ENCODE measurements around the gene RBM14. TPM values are rescaled to one million over a fixed set of nuclear protein-coding genes. Genes with fewer than 3 reads are reported as not detected.

RBM14 gene
- total and polyA plus RNA-seq, 2 of the 4 experiments (the other 2 are of a cell fraction), result 9.3 to 31.1 TPM

GRCh38 chr11:66624450-66624849, 8.0 kb downstream of the RBM14 start:
- H2BK120ac ChIP-seq (ENCODE audit: low read depth, low read length), result no peak overlapping the region
- no peak overlapping the region for H3K9ac ChIP-seq (ENCODE audit: low read depth, low read length)
- H3K18ac ChIP-seq (ENCODE audit: low read depth, low read length), result no peak overlapping the region
- TF ChIP-seq RCOR1 (IDR thresholded peaks at IDR 0.05; ENCODE audit: insufficient replicate concordance, low read length), result no peak
- TF ChIP-seq RFX5 (IDR thresholded peaks at IDR 0.05; ENCODE audit: low read depth, low read length), result no peak
- no peak for TF ChIP-seq NFE2L2 (IDR thresholded peaks at IDR 0.05; ENCODE audit: low read depth, low read length)
- no peak for TF ChIP-seq CHD1 (IDR thresholded peaks at IDR 0.05; ENCODE audit: low read depth, low read length)
- TF ChIP-seq MXI1 (IDR thresholded peaks at IDR 0.05; ENCODE audit: borderline replicate concordance, low read depth, low read length), result no peak
- intact Hi-C loops (cut with micrococcal nuclease) (no loop called here), in situ Hi-C loops (cut with MboI; ENCODE audit: low sequenced_read_pairs) (no loop called here), dilution Hi-C loops (cut with HindIII; ENCODE audit: low sequenced_read_pairs, unreplicated experiment) (no loop called here)
- H3K23ac ChIP-seq (ENCODE audit: low read depth, low read length), result no peak overlapping the region
- no peak overlapping the region for H4K5ac ChIP-seq (ENCODE audit: low read depth, low read length)
- peaks cover 37% of the 10 kb centered on the region for H3K9me1 ChIP-seq (ENCODE audit: insufficient read depth, low read length)
- H2AK9ac ChIP-seq (replicated peaks; ENCODE audit: low read depth, low read length, poor library complexity), result no peak overlapping the region
- H2AK5ac ChIP-seq (ENCODE audit: low read depth, low read length), result no peak overlapping the region
- no peak overlapping the region for H2BK5ac ChIP-seq (ENCODE audit: low read depth, low read length, poor library complexity, severe bottlenecking)
- H3K4me3 ChIP-seq (ENCODE audit: insufficient read depth, low read depth, low read length), result no peak overlapping the region
- WGBS, 2 experiments (ENCODE audit: extremely low coverage in 2 of 2, insufficient read length in 1 of 2), result 91% methylated on average over 12 of the region's 16 CpGs; no CpG with 5 or more reads in 1 of the 2 experiments
- H3K36me3 ChIP-seq (ENCODE audit: control insufficient read depth, insufficient read depth, low read length), result peaks cover 64% of the 10 kb centered on the region
- H3K4me2 ChIP-seq (ENCODE audit: low read depth, low read length), result no peak overlapping the region
- H3K27me3 ChIP-seq (ENCODE audit: control insufficient read depth, insufficient read depth, low read length), result no peaks in the 10 kb centered on the region
- H3K27ac ChIP-seq (ENCODE audit: insufficient read depth, low read length), result no peak overlapping the region
- H3K79me1 ChIP-seq (ENCODE audit: low read depth in 1 of 2, low read length in 2 of 2), result peaks cover 25 to 74% of the 10 kb centered on the region in 2 experiments; a peak in 3 of 4 replicates
- no peak overlapping the region for H4K91ac ChIP-seq (ENCODE audit: insufficient read depth, low read depth, low read length)
- peaks cover 2% of the 10 kb centered on the region; the same call in 1 of the 2 replicates for H3K4me1 ChIP-seq (ENCODE audit: control insufficient read depth, insufficient read depth, low read length)
- no peak overlapping the region for H2BK15ac ChIP-seq (ENCODE audit: low read depth, low read length)
- H3K14ac ChIP-seq (replicated peaks; ENCODE audit: low read depth, low read length), result no peak overlapping the region
- no peak overlapping the region for H2AFZ ChIP-seq (replicated peaks; ENCODE audit: low read length, poor library complexity)
- no TSS peak for BruUV-seq (replicated peaks)
- ATAC-seq (ENCODE audit: low read depth) (no peak), DNase-seq (no peak)
- H4K8ac ChIP-seq (ENCODE audit: low read depth in 2 of 2, low read length in 2 of 2), result no peak overlapping the region
- CTCF ChIA-PET, result no interaction called here
- H3K56ac ChIP-seq (ENCODE audit: extremely low read depth, insufficient read depth, low read length), result no peak overlapping the region
- POLR2A ChIA-PET (ENCODE audit: unreplicated experiment), result no interaction called here
- H3K4ac ChIP-seq (ENCODE audit: low read depth, low read length), result no peak overlapping the region
- H4K20me1 ChIP-seq (ENCODE audit: insufficient read depth, low read length), result peaks cover 99% of the 10 kb centered on the region
- H2BK20ac ChIP-seq (ENCODE audit: low read depth, low read length), result no peak overlapping the region
- no peaks in the 10 kb centered on the region for H3K9me3 ChIP-seq (ENCODE audit: control insufficient read depth, insufficient read depth, low read length)

Measured in IMR-90 (cell line).